ENCODE data around the gene LRPAP1. TPM values are rescaled to one million over a fixed set of nuclear protein-coding genes. Genes with fewer than 3 reads are reported as not detected.

The LRPAP1 gene
- total RNA-seq, 1 donor from 2014 or later, result 15.7 TPM

DNA sequence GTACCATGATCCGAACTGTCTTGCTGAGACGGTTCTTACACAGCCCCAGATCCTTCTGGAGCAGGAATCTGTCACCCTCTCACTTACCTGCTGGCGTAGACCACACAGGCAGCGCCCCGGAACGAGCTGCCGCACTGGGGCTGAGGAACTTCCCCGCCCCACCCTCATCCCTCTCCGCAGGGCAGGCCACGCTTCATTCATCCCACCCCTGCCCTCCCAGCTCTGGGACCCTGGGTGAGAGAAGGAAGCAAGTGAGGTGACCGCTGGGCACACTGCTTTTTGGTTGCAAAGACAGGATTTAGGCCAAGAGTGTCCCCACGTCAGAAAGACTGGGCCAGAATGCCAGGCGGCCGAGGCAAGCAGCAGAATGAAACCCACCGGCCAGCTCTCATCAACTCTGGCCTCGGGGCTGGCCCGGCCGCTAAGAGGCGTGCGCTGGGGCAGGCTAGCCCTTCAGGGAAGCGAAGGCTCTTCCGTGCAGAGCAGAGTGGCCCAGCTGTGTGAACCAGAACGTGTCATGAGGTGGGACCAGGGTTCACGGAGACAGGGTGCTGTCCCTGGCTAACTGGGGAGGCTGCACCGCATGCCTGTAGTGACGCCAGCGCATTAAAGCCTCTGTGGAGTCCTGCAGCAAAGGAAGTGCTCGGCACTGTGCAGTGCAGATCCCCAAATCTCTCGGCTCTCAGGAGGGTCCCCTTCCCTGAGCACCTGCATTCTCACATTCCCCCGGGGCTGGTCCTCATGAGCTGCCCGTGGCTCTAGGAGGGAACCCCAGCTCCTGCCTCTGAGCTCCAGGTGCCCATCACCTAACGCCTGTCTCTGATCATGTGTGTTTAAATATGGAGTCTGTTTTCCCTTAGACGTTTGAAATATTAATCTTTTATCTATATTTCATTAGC is 6.4 kb downstream of the LRPAP1 start:
- Histone ChIP-seq H3K36me3 (ENCODE audit: control insufficient read depth in 3 of 3, insufficient read depth in 3 of 3, low read length in 3 of 3) (peaks cover 43 to 45% (median 44%) of the 10 kb centered on the region in 3 donors), H3K27me3 (ENCODE audit: control insufficient read depth in 3 of 3, insufficient read depth in 3 of 3, low read length in 3 of 3) (no peaks in the 10 kb centered on the region), H3K9me3 (ENCODE audit: control insufficient read depth in 3 of 3, low read length in 3 of 3) (no peaks in the 10 kb centered on the region), H3K4me1 (ENCODE audit: control insufficient read depth in 3 of 3, insufficient read depth in 3 of 3, low read length in 3 of 3) (peaks cover 7 to 16% (median 13%) of the 10 kb centered on the region in 3 donors), H3K9ac (ENCODE audit: low read depth in 1 of 3, low read length in 3 of 3) (no peak overlapping the region), H3K27ac (ENCODE audit: low read depth, low read length) (no peak overlapping the region), H3K4me3 (ENCODE audit: low read length in 3 of 3) (no peak overlapping the region)

DNA sequence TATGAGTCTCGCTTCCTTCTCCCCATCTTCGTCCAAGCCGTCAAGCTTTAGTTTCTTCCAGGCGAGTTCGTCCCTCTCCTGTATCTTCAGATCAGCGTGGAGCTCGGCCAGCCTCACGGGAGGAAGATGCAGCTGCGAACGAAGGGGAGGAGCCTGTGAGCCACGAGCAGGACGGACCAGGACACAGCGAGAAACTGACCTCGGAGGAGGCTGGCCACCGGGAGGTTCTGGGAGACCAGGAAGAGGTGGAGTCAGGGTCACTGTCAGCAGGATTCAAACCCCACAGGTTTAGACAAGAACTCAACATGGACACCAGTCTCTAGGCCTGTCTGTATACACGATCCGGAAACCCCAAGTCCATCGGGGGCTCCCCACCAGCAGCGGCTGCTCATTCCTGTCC is 7.3 kb downstream of the LRPAP1 start:
- no peaks in the 10 kb centered on the region for H3K27me3 ChIP-seq (ENCODE audit: control insufficient read depth in 3 of 3, insufficient read depth in 3 of 3, low read length in 3 of 3)
- H3K27ac ChIP-seq (ENCODE audit: low read depth, low read length), result no peak overlapping the region
- no peak overlapping the region for H3K4me3 ChIP-seq (ENCODE audit: low read length in 3 of 3)
- no peaks in the 10 kb centered on the region for H3K9me3 ChIP-seq (ENCODE audit: control insufficient read depth in 3 of 3, low read length in 3 of 3)
- peaks cover 4 to 7% (median 4%) of the 10 kb centered on the region in 3 donors for H3K4me1 ChIP-seq (ENCODE audit: control insufficient read depth in 3 of 3, insufficient read depth in 3 of 3, low read length in 3 of 3)
- H3K36me3 ChIP-seq (ENCODE audit: control insufficient read depth in 3 of 3, insufficient read depth in 3 of 3, low read length in 3 of 3), result peaks cover 47 to 52% (median 51%) of the 10 kb centered on the region in 3 donors
- no peak overlapping the region for H3K9ac ChIP-seq (ENCODE audit: low read depth in 1 of 3, low read length in 3 of 3)

DNA sequence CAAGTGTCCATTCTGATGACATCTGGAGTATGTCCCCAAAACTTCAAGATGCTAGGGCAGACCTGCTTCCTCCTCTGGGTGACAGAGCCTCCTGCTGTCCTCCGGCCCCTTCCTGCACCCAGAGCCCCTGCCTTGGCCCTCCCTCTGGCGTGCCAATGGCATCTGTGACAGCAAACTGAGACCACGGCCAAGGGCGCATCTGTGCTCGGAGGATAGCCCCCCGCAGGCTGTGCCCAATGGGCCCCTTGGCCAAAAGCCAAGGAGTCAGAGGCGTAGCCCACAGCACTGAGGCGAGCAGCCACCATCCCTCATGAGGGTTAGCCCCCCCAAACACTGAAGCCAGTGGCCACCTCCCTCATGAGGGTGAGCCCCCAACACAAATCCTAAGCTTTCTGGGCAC is 7.9 kb downstream of the LRPAP1 start:
- Histone ChIP-seq H3K36me3 (ENCODE audit: control insufficient read depth in 3 of 3, insufficient read depth in 3 of 3, low read length in 3 of 3) (peaks cover 48 to 56% (median 54%) of the 10 kb centered on the region in 3 donors), H3K4me3 (ENCODE audit: low read length in 3 of 3) (no peak overlapping the region), H3K9ac (ENCODE audit: low read depth in 1 of 3, low read length in 3 of 3) (no peak overlapping the region), H3K4me1 (ENCODE audit: control insufficient read depth in 3 of 3, insufficient read depth in 3 of 3, low read length in 3 of 3) (peaks cover 0 to 2% (median 0%) of the 10 kb centered on the region in 3 donors), H3K9me3 (ENCODE audit: control insufficient read depth in 3 of 3, low read length in 3 of 3) (no peaks in the 10 kb centered on the region), H3K27ac (ENCODE audit: low read depth, low read length) (no peak overlapping the region), H3K27me3 (ENCODE audit: control insufficient read depth in 3 of 3, insufficient read depth in 3 of 3, low read length in 3 of 3) (no peaks in the 10 kb centered on the region)

DNA sequence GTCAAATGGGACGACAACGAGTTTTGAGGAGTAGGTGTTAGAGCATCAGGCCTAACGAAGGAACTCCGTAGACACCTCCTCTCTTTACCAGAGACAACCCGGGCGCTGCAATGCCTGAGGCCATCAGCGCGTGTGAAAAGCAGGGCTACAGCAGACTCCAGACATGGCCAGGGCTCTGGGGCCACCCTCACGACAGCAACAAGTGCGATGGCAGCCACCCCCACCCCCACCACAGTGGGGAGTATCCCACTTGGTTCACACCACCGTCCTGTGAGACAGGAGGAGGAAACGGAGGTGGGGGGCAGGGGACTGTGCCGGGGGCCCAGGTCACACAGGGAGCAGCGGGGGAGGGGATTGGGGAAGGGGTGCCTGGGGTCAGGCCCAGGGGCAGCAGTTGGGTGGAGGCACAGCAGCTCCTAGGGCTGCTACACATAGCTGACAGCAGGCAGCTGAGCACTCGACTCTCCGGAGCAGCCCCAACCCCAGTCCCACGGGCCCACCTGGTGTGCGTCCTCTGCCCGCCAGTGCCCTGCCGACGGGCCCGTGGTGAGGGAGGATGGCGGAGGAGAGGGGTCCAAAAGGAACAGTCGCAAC is 8.5 kb downstream of the LRPAP1 start:
- Histone ChIP-seq H3K4me3 (ENCODE audit: low read length in 3 of 3) (no peak overlapping the region), H3K9ac (ENCODE audit: low read depth in 1 of 3, low read length in 3 of 3) (no peak overlapping the region), H3K9me3 (ENCODE audit: control insufficient read depth in 3 of 3, low read length in 3 of 3) (no peaks in the 10 kb centered on the region), H3K36me3 (ENCODE audit: control insufficient read depth in 3 of 3, insufficient read depth in 3 of 3, low read length in 3 of 3) (peaks cover 46 to 59% (median 58%) of the 10 kb centered on the region in 3 donors), H3K27ac (ENCODE audit: low read depth, low read length) (no peak overlapping the region), H3K4me1 (ENCODE audit: control insufficient read depth in 3 of 3, insufficient read depth in 3 of 3, low read length in 3 of 3) (no peaks in the 10 kb centered on the region), H3K27me3 (ENCODE audit: control insufficient read depth in 3 of 3, insufficient read depth in 3 of 3, low read length in 3 of 3) (no peaks in the 10 kb centered on the region)

DNA sequence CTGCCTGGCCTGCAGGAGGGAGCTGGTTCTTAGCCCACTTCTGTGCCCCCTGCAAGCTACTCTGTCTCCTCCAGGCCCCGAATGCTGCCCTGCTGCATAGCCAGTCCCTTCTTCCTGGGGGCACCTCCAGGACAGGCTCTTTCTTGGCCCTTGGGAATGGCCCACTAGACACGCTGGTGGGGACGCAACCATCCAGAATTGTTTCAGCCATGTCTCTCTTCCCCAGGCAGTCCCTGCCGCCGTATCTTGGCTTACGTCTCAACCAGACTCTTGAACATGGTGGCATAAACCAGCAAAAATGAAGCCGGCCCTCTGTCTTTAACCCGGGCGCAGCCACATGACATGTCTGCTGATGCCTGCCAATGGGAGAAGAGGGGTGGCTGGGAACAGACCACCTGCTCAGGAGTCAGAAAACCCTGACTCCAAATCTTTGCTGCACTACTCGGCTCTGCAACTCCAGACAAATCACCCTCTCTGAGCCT is 9.0 kb downstream of the LRPAP1 start:
- Histone ChIP-seq H3K4me1 (ENCODE audit: control insufficient read depth in 3 of 3, insufficient read depth in 3 of 3, low read length in 3 of 3) (no peaks in the 10 kb centered on the region), H3K36me3 (ENCODE audit: control insufficient read depth in 3 of 3, insufficient read depth in 3 of 3, low read length in 3 of 3) (peaks cover 44 to 59% (median 53%) of the 10 kb centered on the region in 3 donors)

DNA sequence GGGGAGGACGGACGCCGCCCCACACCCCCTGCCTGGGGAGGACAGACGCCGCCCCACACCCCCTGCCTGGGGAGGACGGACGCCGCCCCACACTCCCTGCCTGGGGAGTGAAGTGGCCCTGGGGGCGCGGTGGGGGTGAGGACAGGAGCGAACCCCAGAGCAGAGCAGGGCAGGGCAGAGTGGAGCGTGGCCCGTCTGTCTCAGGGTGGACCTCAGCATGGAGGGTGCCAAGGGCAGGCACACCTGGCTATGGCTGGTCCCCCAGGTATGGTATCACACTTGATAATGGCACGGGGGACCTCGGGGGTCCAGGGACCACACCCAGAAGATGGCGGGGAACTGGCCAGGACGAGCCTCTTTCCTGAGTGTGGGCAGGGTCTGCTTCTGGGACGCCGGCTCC is 9.6 kb downstream of the LRPAP1 start:
- Histone ChIP-seq H3K36me3 (ENCODE audit: control insufficient read depth in 3 of 3, insufficient read depth in 3 of 3, low read length in 3 of 3) (peaks cover 47 to 64% (median 58%) of the 10 kb centered on the region in 3 donors), H3K4me1 (ENCODE audit: control insufficient read depth in 3 of 3, insufficient read depth in 3 of 3, low read length in 3 of 3) (no peaks in the 10 kb centered on the region), H3K9ac (ENCODE audit: low read depth in 1 of 3, low read length in 3 of 3) (no peak overlapping the region), H3K27me3 (ENCODE audit: control insufficient read depth in 3 of 3, insufficient read depth in 3 of 3, low read length in 3 of 3) (no peaks in the 10 kb centered on the region), H3K9me3 (ENCODE audit: control insufficient read depth in 3 of 3, low read length in 3 of 3) (no peaks in the 10 kb centered on the region), H3K4me3 (ENCODE audit: low read length in 3 of 3) (no peak overlapping the region), H3K27ac (ENCODE audit: low read depth, low read length) (no peak overlapping the region)

More for the DNA sequence above, 9.0 kb downstream of the LRPAP1 start:
- Histone ChIP-seq H3K27ac (ENCODE audit: low read depth, low read length) (no peak overlapping the region), H3K9ac (ENCODE audit: low read depth in 1 of 3, low read length in 3 of 3) (no peak overlapping the region), H3K9me3 (ENCODE audit: control insufficient read depth in 3 of 3, low read length in 3 of 3) (no peaks in the 10 kb centered on the region), H3K4me3 (ENCODE audit: low read length in 3 of 3) (no peak overlapping the region), H3K27me3 (ENCODE audit: control insufficient read depth in 3 of 3, insufficient read depth in 3 of 3, low read length in 3 of 3) (no peaks in the 10 kb centered on the region)

DNA sequence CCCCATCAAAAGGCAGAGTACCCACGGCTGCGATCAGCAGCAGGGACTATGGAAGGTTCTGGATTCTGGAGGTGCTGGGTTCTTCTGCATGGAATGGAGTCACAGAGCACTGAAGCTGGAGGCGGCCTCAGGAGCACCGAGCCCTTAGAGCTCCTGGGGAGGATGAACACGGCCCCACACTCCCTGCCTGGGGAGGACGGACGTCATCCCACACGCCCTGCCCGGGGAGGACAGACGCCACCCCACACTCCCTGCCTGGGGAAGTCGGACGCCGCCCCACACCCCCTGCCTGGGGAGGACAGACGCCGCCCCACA is 9.9 kb downstream of the LRPAP1 start:
- H3K27ac ChIP-seq (ENCODE audit: low read depth, low read length), result no peak overlapping the region
- no peaks in the 10 kb centered on the region for H3K4me1 ChIP-seq (ENCODE audit: control insufficient read depth in 3 of 3, insufficient read depth in 3 of 3, low read length in 3 of 3)
- H3K9me3 ChIP-seq (ENCODE audit: control insufficient read depth in 3 of 3, low read length in 3 of 3), result no peaks in the 10 kb centered on the region
- peaks cover 51 to 66% (median 59%) of the 10 kb centered on the region in 3 donors for H3K36me3 ChIP-seq (ENCODE audit: control insufficient read depth in 3 of 3, insufficient read depth in 3 of 3, low read length in 3 of 3)
- no peak overlapping the region for H3K4me3 ChIP-seq (ENCODE audit: low read length in 3 of 3)
- H3K9ac ChIP-seq (ENCODE audit: low read depth in 1 of 3, low read length in 3 of 3), result no peak overlapping the region
- H3K27me3 ChIP-seq (ENCODE audit: control insufficient read depth in 3 of 3, insufficient read depth in 3 of 3, low read length in 3 of 3), result no peaks in the 10 kb centered on the region

DNA sequence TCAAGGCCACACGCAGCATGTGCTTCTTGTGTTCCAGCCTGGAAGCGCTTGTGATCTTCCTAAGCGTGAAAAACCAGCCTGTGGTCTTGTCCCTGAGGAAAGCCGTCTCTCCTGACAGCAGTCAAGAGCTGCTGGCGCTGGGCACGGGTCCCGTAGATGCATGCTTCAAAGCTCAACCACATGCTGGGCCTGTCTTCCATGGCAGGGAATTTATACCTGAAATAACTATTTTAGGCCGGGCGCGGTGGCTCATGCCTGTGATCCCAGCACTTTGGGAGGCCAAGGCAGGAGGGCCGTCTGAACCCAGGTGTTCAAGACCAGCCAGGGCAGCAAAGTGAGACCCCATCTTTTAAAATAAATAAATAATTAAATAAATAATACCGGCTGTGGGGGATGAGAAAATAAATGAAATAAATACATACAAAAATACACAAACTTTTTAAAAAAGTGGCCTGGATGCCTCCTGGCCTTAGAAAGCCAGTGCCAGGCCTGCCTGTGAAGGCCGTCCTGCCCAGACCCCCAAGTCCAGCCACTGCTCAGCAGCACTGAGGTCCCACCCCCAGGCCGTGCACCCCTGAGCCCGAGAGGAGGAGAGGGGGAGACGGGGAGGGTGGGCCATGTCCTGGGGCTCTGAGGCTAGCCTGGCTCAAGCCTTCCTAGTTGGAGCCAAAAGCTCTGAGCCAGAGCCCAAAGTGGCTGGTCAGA is 10.4 kb downstream of the LRPAP1 start:
- H3K9ac ChIP-seq (ENCODE audit: low read depth in 1 of 3, low read length in 3 of 3), result no peak overlapping the region
- peaks cover 56 to 70% (median 62%) of the 10 kb centered on the region in 3 donors for H3K36me3 ChIP-seq (ENCODE audit: control insufficient read depth in 3 of 3, insufficient read depth in 3 of 3, low read length in 3 of 3)

DNA sequence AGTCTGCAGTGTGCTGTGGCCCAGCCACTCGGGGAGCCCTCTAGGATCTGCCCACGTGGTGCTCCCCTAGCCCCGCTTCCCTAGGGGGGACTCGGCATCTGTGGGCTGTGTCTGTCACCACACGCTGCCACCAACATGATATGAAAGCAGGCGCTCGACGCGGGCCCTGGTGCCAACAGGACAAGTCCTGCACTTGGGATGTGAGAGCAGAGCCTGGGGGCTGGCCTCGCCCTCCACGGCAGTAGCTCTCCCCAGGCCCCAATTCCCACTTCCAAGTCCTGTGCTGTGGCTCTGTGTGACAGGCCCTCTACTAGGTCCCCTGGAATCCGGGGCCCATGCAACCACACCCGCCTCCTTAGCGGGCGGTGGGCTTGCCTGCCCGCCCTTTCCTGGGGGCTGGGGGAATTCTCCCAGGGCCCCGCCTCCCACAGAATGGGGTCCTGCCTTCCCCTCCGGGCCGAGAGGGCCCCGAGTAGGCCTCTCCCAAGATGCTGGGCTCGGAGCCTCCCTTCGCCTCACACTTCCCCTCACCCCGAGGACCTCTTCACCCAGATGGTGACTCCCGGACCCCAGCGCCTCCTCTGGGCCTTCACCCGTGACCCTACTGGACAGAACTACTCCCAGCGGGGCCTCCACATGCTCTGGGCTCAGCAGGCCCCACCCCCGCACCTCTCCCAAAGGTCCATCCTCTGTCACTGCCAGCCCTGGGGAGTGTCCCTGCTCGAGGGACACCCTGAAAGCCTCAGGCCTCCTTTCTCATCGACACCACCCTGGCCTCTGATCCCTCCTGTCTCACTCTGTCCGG is 11.2 kb downstream of the LRPAP1 start:
- Histone ChIP-seq H3K9me3 (ENCODE audit: control insufficient read depth in 3 of 3, low read length in 3 of 3) (no peaks in the 10 kb centered on the region), H3K9ac (ENCODE audit: low read depth in 1 of 3, low read length in 3 of 3) (no peak overlapping the region), H3K27ac (ENCODE audit: low read depth, low read length) (no peak overlapping the region), H3K4me3 (ENCODE audit: low read length in 3 of 3) (no peak overlapping the region), H3K4me1 (ENCODE audit: control insufficient read depth in 3 of 3, insufficient read depth in 3 of 3, low read length in 3 of 3) (no peaks in the 10 kb centered on the region), H3K36me3 (ENCODE audit: control insufficient read depth in 3 of 3, insufficient read depth in 3 of 3, low read length in 3 of 3) (peaks cover 62 to 78% (median 70%) of the 10 kb centered on the region in 3 donors), H3K27me3 (ENCODE audit: control insufficient read depth in 3 of 3, insufficient read depth in 3 of 3, low read length in 3 of 3) (no peaks in the 10 kb centered on the region)

More for the DNA sequence above, 10.4 kb downstream of the LRPAP1 start:
- H3K27me3 ChIP-seq (ENCODE audit: control insufficient read depth in 3 of 3, insufficient read depth in 3 of 3, low read length in 3 of 3), result no peaks in the 10 kb centered on the region
- H3K4me3 ChIP-seq (ENCODE audit: low read length in 3 of 3), result no peak overlapping the region
- H3K4me1 ChIP-seq (ENCODE audit: control insufficient read depth in 3 of 3, insufficient read depth in 3 of 3, low read length in 3 of 3), result no peaks in the 10 kb centered on the region
- no peaks in the 10 kb centered on the region for H3K9me3 ChIP-seq (ENCODE audit: control insufficient read depth in 3 of 3, low read length in 3 of 3)
- H3K27ac ChIP-seq (ENCODE audit: low read depth, low read length), result no peak overlapping the region
